ENCODE measurements around the gene KIF1A. TPM values are rescaled to one million over a fixed set of nuclear protein-coding genes. Genes with fewer than 3 reads are reported as not detected.
A peak's percentile ranks its signal among the peaks of the same experiment; 100 is the strongest.

The KIF1A gene
- total and polyA plus RNA-seq, 2 of the 13 experiments (the other 11 are each of a cell fraction or from before 2014, with no cell fraction given): 0.01 TPM; not detected in 1

- TF ChIP-seq, protein P1, sequence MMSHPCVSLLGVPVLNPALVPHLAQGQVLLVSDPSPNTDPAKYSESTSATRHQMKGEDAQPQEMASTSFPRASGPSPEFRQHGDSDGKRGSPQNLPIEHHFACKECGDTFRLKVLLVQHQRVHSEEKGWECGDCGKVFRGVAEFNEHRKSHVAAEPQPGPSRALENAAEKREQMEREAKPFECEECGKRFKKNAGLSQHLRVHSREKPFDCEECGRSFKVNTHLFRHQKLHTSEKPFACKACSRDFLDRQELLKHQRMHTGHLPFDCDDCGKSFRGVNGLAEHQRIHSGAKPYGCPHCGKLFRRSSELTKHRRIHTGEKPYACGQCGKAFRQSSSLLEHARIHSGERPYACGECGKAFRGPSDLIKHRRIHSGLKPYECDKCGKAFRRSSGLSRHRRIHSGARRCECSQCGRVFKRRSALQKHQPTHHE (CRISPR knock-in tag; IDR thresholded peaks at IDR 0.05; ENCODE audit: borderline replicate concordance): no peak
- TF ChIP-seq SRSF9 (IDR thresholded peaks at IDR 0.05; ENCODE audit: borderline replicate concordance, insufficient read depth, low read depth, low read length, poor library complexity, severe bottlenecking) (no peak), HOXA9 (CRISPR knock-in tag; IDR thresholded peaks at IDR 0.05; ENCODE audit: borderline replicate concordance) (no peak), ZBTB7B (CRISPR knock-in tag; IDR thresholded peaks at IDR 0.05) (no peak), ZNF549 (CRISPR knock-in tag; IDR thresholded peaks at IDR 0.05) (no peak), MNT (IDR thresholded peaks at IDR 0.05) (no peak), FOSL2 (CRISPR knock-in tag; IDR thresholded peaks at IDR 0.05) (no peak), RFX3 (CRISPR knock-in tag; IDR thresholded peaks at IDR 0.05) (peak; percentile 98), ZNF737 (CRISPR knock-in tag; IDR thresholded peaks at IDR 0.05; ENCODE audit: borderline replicate concordance) (no peak), BRD4 (CRISPR knock-in tag; IDR thresholded peaks at IDR 0.05) (no peak), RFX5 (IDR thresholded peaks at IDR 0.05; ENCODE audit: low read depth, low read length) (peak; percentile 75; the same call in 1 of the 2 replicates), ZNF44 (CRISPR knock-in tag; IDR thresholded peaks at IDR 0.05) (no peak), ZNF567 (CRISPR knock-in tag; IDR thresholded peaks at IDR 0.05; ENCODE audit: borderline replicate concordance) (no peak), MBD4 (IDR thresholded peaks at IDR 0.05; ENCODE audit: borderline replicate concordance, low read length) (no peak)
- TF ChIP-seq, protein P2, sequence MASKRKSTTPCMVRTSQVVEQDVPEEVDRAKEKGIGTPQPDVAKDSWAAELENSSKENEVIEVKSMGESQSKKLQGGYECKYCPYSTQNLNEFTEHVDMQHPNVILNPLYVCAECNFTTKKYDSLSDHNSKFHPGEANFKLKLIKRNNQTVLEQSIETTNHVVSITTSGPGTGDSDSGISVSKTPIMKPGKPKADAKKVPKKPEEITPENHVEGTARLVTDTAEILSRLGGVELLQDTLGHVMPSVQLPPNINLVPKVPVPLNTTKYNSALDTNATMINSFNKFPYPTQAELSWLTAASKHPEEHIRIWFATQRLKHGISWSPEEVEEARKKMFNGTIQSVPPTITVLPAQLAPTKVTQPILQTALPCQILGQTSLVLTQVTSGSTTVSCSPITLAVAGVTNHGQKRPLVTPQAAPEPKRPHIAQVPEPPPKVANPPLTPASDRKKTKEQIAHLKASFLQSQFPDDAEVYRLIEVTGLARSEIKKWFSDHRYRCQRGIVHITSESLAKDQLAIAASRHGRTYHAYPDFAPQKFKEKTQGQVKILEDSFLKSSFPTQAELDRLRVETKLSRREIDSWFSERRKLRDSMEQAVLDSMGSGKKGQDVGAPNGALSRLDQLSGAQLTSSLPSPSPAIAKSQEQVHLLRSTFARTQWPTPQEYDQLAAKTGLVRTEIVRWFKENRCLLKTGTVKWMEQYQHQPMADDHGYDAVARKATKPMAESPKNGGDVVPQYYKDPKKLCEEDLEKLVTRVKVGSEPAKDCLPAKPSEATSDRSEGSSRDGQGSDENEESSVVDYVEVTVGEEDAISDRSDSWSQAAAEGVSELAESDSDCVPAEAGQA (IDR thresholded peaks at IDR 0.05; ENCODE audit: low read depth): no peak
- TF ChIP-seq, protein P2 (CRISPR knock-in tag; IDR thresholded peaks at IDR 0.05; ENCODE audit: borderline replicate concordance): no peak
- TF ChIP-seq, protein P3, sequence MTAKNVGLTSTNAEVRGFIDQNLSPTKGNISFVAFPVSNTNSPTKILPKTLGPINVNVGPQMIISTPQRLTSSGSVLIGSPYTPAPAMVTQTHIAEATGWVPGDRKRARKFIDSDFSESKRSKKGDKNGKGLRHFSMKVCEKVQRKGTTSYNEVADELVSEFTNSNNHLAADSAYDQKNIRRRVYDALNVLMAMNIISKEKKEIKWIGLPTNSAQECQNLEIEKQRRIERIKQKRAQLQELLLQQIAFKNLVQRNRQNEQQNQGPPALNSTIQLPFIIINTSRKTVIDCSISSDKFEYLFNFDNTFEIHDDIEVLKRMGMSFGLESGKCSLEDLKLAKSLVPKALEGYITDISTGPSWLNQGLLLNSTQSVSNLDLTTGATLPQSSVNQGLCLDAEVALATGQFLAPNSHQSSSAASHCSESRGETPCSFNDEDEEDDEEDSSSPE (CRISPR knock-in tag; IDR thresholded peaks at IDR 0.05): no peak
- TF ChIP-seq, protein P4, sequence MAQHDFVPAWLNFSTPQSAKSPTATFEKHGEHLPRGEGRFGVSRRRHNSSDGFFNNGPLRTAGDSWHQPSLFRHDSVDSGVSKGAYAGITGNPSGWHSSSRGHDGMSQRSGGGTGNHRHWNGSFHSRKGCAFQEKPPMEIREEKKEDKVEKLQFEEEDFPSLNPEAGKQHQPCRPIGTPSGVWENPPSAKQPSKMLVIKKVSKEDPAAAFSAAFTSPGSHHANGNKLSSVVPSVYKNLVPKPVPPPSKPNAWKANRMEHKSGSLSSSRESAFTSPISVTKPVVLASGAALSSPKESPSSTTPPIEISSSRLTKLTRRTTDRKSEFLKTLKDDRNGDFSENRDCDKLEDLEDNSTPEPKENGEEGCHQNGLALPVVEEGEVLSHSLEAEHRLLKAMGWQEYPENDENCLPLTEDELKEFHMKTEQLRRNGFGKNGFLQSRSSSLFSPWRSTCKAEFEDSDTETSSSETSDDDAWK (CRISPR knock-in tag; IDR thresholded peaks at IDR 0.05): no peak
Observed at GRCh38 chr2:240832205-240832727, 12.2 kb upstream of the KIF1A start (continued).
